K562 (cell line): ENCODE measurements around the gene TIMM10. TPM values are rescaled to one million over a fixed set of nuclear protein-coding genes. Genes with fewer than 3 reads are reported as not detected.

Experiments used
- ATF7 ChIP-seq: fragments of 450-650 bp; IDR thresholded peaks from 2 replicates; pipeline ENCODE4 v1.7.1; 2014; ENCODE audit warnings: mild to moderate bottlenecking, moderate library complexity
- BHLHE40 ChIP-seq: IDR thresholded peaks from 2 replicates; pipeline ENCODE4 v1.6.1; 2011; ENCODE audit warnings: low read length, improper control_type of control experiment
- CCNT2 ChIP-seq: IDR thresholded peaks from 2 replicates; pipeline ENCODE4 v1.6.1; 2011; ENCODE audit warnings: borderline replicate concordance, low read depth, mild to moderate bottlenecking, moderate library complexity, mixed read lengths, low read length; ENCODE audit not compliant: insufficient read length; ENCODE audit errors: extremely low read depth
- E2F1 ChIP-seq: sonication (generic); formaldehyde crosslinking; IDR thresholded peaks from 2 replicates; pipeline ENCODE4 v1.8.1; 2023; ENCODE audit warnings: mild to moderate bottlenecking, missing genetic modification reagents, moderate library complexity
- FOXK2 ChIP-seq, 2 experiments: fragments of 450-650 bp; IDR thresholded peaks in 1 of 2; conservative IDR thresholded peaks in 1 of 2; 2 replicates each; pipeline ENCODE4 v1.6.1; 2016; ENCODE audit warnings: low read depth in 2 of 2, mild to moderate bottlenecking in 1 of 2
- GTF2E2 ChIP-seq: fragments of 200-800 bp; sonication (Bioruptor generic); IDR thresholded peaks from 2 replicates; pipeline ENCODE4 v1.6.1; 2016; ENCODE audit warnings: missing genetic modification characterization, missing compliant biosample characterization
- HDGF ChIP-seq: fragments of 450-650 bp; IDR thresholded peaks from 2 replicates; pipeline ENCODE4 v1.6.1; 2016
- JUN ChIP-seq, 2 experiments: sonication (generic) in 1 of 2; formaldehyde crosslinking in 1 of 2; IDR thresholded peaks; 2 replicates each; pipeline versions ENCODE4 v1.6.1 to v1.8.0; 2012 to 2022; ENCODE audit warnings: borderline replicate concordance in 2 of 2, mild to moderate bottlenecking in 2 of 2, improper control_type of control experiment in 1 of 2, low read depth in 1 of 2, low read length in 1 of 2, missing genetic modification reagents in 1 of 2
- LARP7 ChIP-seq: fragments of 450-650 bp; IDR thresholded peaks from 2 replicates; pipeline ENCODE4 v1.6.1; 2016
- MBD2 ChIP-seq: sonication (generic); IDR thresholded peaks from 2 replicates; pipeline ENCODE4 v1.6.1; 2016; ENCODE audit warnings: low read depth, borderline replicate concordance
- MYC ChIP-seq, 2 experiments: fragments of 250-450 bp in 1 of 2; sonication (Bioruptor Pico) in 1 of 2; IDR thresholded peaks; 2 replicates each; pipeline versions ENCODE4 v1.5.1 to v1.6.1; 2012 to 2021; ENCODE audit warnings: low read depth in 2 of 2, borderline replicate concordance in 1 of 2, improper control_type of control experiment in 1 of 2, low read length in 1 of 2, mild to moderate bottlenecking in 1 of 2, moderate library complexity in 1 of 2
- NFIC ChIP-seq: fragments of 450-650 bp; IDR thresholded peaks from 2 replicates; pipeline ENCODE4 v1.6.1; 2017; ENCODE audit warnings: mild to moderate bottlenecking, inconsistent platforms
- NR2C2 ChIP-seq, 2 experiments: fragments of 200-800 bp in 1 of 2; sonication (Bioruptor generic) in 1 of 2; sonication (generic) in 1 of 2; formaldehyde crosslinking in 1 of 2; IDR thresholded peaks; 2 replicates each; pipeline versions ENCODE4 v1.6.1 to v1.8.0; 2016 to 2022; ENCODE audit warnings: mild to moderate bottlenecking in 1 of 2, missing compliant biosample characterization in 1 of 2, missing genetic modification characterization in 1 of 2, missing genetic modification reagents in 1 of 2
- RB1 ChIP-seq: fragments of 450-650 bp; IDR thresholded peaks from 2 replicates; pipeline ENCODE4 v1.6.1; 2017; ENCODE audit warnings: low read depth, mild to moderate bottlenecking
- RBBP5 ChIP-seq: fragments of 200-600 bp; sonication (generic); IDR thresholded peaks from 2 replicates; pipeline ENCODE4 v1.6.1; 2012; ENCODE audit warnings: borderline replicate concordance, mild to moderate bottlenecking, low read length, control low read depth, inconsistent platforms; ENCODE audit not compliant: insufficient read depth, poor library complexity, severe bottlenecking
- RCOR1 ChIP-seq, 2 experiments: IDR thresholded peaks; 2 replicates each; pipeline ENCODE4 v1.6.1; 2012; ENCODE audit warnings: low read depth in 2 of 2, low read length in 2 of 2, borderline replicate concordance in 1 of 2, improper control_type of control experiment in 1 of 2
- SRF ChIP-seq, 2 experiments: fragments of 250-450, 450-650 bp in 1 of 2; sonication (Bioruptor Pico) in 1 of 2; sonication (generic) in 1 of 2; formaldehyde crosslinking; IDR thresholded peaks; 2 replicates each; pipeline versions ENCODE4 v1.5.0 to v1.5.1; 2020 to 2022; ENCODE audit warnings: mild to moderate bottlenecking in 1 of 2, missing genetic modification reagents in 1 of 2
- ZBTB7A ChIP-seq: IDR thresholded peaks from 2 replicates; pipeline ENCODE4 v1.6.1; 2011; ENCODE audit warnings: low read depth, mild to moderate bottlenecking, low read length, moderate library complexity, borderline replicate concordance; ENCODE audit not compliant: control insufficient read depth
- ZC3H4 ChIP-seq: sonication (generic); formaldehyde crosslinking; IDR thresholded peaks from 2 replicates; pipeline ENCODE4 v1.9.0; 2021; ENCODE audit warnings: missing genetic modification reagents, borderline replicate concordance
- ZNF79 ChIP-seq: fragments of 250-450 bp; sonication (Bioruptor Pico); IDR thresholded peaks from 2 replicates; pipeline ENCODE4 v1.4.0; 2020; ENCODE audit warnings: low read depth, mild to moderate bottlenecking, moderate library complexity
- polyA plus RNA-seq, 8 experiments: library from polyadenylated mRNA; depleted of rRNA in 4 of 8; stranded (reverse) in 5 of 8; unstranded in 3 of 8; fragments of >200 nt; fragmentation: Nextera tagmentation in 2 of 8; fragmentation: Illumina TruSeq in 1 of 8; extraction: Ambion mirVana in 2 of 8; extraction: Trizol in 1 of 8; gene quantifications; 2 replicates each; pipeline versions ENCODE4 v1.2.1 to v1.2.3, GENCODE V29; 2011 to 2014; ENCODE audit warnings: inconsistent platforms in 1 of 8, missing spikeins in 1 of 8
- total RNA-seq, 7 experiments: library from RNA; depleted of rRNA in 6 of 7; stranded (reverse); fragments of >200 nt in 6 of 7; fragmentation: Illumina TruSeq in 2 of 7; extraction: Trizol in 2 of 7; gene quantifications; 2 replicates each; pipeline versions ENCODE4 v1.2.1 to v1.2.3, GENCODE V29; 2011 to 2021; ENCODE audit warnings: low replicate concordance in 1 of 7
- TF ChIP-seq, protein P1 (sequence below): fragments of 200-400 bp; formaldehyde crosslinking; IDR thresholded peaks from 2 replicates; pipeline ENCODE4 v1.6.1; 2017; ENCODE audit warnings: mild to moderate bottlenecking, low read depth, low read length, moderate library complexity
- TF ChIP-seq, protein P2 (sequence below): fragments of 250-450 bp; sonication (Bioruptor Pico); IDR thresholded peaks from 2 replicates; pipeline ENCODE4 v1.4.0; 2020

TIMM10 gene
- total and polyA plus RNA-seq, 9 of the 15 experiments (the other 6 are each of a cell fraction or from before 2014, with no cell fraction given), result 109 to 553 (median 172) TPM

GRCh38 chr11:57499413-57499982, 31.1 kb downstream of the TIMM10 start (continued):
- TF ChIP-seq BHLHE40, result peak; percentile 79
- no peak for TF ChIP-seq E2F1
- TF ChIP-seq ATF7, result peak; percentile 55
- peak; percentile 53 for TF ChIP-seq RBBP5
- 0 out of 4 replicates have a peak, but pooled peaks of 1 of the 2 experiments have one; percentile 14 for TF ChIP-seq FOXK2 (conservative IDR thresholded peaks at IDR 0.05 in 1 of 2, IDR thresholded peaks at IDR 0.05 in 1 of 2; ENCODE audit: low read depth in 2 of 2)
- TF ChIP-seq ZBTB7A, result peak; percentile 82; the same call in 1 of the 2 replicates
- no peak for TF ChIP-seq LARP7
- TF ChIP-seq, protein P1, sequence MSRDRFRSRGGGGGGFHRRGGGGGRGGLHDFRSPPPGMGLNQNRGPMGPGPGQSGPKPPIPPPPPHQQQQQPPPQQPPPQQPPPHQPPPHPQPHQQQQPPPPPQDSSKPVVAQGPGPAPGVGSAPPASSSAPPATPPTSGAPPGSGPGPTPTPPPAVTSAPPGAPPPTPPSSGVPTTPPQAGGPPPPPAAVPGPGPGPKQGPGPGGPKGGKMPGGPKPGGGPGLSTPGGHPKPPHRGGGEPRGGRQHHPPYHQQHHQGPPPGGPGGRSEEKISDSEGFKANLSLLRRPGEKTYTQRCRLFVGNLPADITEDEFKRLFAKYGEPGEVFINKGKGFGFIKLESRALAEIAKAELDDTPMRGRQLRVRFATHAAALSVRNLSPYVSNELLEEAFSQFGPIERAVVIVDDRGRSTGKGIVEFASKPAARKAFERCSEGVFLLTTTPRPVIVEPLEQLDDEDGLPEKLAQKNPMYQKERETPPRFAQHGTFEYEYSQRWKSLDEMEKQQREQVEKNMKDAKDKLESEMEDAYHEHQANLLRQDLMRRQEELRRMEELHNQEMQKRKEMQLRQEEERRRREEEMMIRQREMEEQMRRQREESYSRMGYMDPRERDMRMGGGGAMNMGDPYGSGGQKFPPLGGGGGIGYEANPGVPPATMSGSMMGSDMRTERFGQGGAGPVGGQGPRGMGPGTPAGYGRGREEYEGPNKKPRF, result no peak
- TF ChIP-seq, protein P2, sequence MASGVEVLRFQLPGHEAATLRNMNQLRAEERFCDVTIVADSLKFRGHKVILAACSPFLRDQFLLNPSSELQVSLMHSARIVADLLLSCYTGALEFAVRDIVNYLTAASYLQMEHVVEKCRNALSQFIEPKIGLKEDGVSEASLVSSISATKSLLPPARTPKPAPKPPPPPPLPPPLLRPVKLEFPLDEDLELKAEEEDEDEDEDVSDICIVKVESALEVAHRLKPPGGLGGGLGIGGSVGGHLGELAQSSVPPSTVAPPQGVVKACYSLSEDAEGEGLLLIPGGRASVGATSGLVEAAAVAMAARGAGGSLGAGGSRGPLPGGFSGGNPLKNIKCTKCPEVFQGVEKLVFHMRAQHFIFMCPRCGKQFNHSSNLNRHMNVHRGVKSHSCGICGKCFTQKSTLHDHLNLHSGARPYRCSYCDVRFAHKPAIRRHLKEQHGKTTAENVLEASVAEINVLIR (CRISPR knock-in tag), result no peak
- TF ChIP-seq NFIC, result peak; percentile 87
- TF ChIP-seq SRF (CRISPR knock-in tag; IDR thresholded peaks at IDR 0.05), result peak in 1 of 2 experiments; percentile 90; a peak in 2 of 4 replicates
- TF ChIP-seq ZNF79 (CRISPR knock-in tag), result no peak
- no peak for TF ChIP-seq GTF2E2 (tag)
- no peak for TF ChIP-seq ZC3H4 (CRISPR knock-in tag)
- peak; percentile 47 for TF ChIP-seq CCNT2
- peak in 1 of 2 experiments; percentile 56; a peak in 2 of 4 replicates for TF ChIP-seq RCOR1 (IDR thresholded peaks at IDR 0.05; ENCODE audit: borderline replicate concordance in 1 of 2, low read depth in 2 of 2, low read length in 2 of 2)
- TF ChIP-seq NR2C2 (CRISPR knock-in tag; IDR thresholded peaks at IDR 0.05), result no peak
- peak; percentile 71 for TF ChIP-seq NR2C2 (tag; IDR thresholded peaks at IDR 0.05)
- no peak for TF ChIP-seq HDGF
- 0 out of 2 replicates have a peak, but pooled peaks have one; percentile 36 for TF ChIP-seq RB1
- TF ChIP-seq MYC (IDR thresholded peaks at IDR 0.05; ENCODE audit: low read depth, low read length), result 0 out of 2 replicates have a peak, but pooled peaks have one; percentile 32
- TF ChIP-seq MYC (CRISPR knock-in tag; IDR thresholded peaks at IDR 0.05; ENCODE audit: borderline replicate concordance, low read depth), result no peak
- peak; percentile 20; the same call in 1 of the 2 replicates for TF ChIP-seq JUN (IDR thresholded peaks at IDR 0.05; ENCODE audit: borderline replicate concordance, low read depth, low read length)
- TF ChIP-seq JUN (CRISPR knock-in tag; IDR thresholded peaks at IDR 0.05; ENCODE audit: borderline replicate concordance), result no peak
- TF ChIP-seq MBD2, result 0 out of 2 replicates have a peak, but pooled peaks have one; percentile 32
